ENCODE measurements around the gene LIG3.
"Not testable (repeated sequence)": the region's sequence is repeated elsewhere in the genome, so short reads cannot be mapped to it uniquely, and the experiment has no call there.

Gene LIG3

GRCh38 chr17:35000965-35001364 is 20.7 kb downstream of the LIG3 start:
- DNase-seq: not testable (repeated sequence)

GRCh38 chr17:35001549-35001948 is 21.2 kb downstream of the LIG3 start:
- no peak for DNase-seq

- DNase-seq: no peak
These were observed 22.7 kb downstream of the LIG3 start for GRCh38 chr17:35002876-35003551.

GRCh38 chr17:35003778-35004177 is 23.5 kb downstream of the LIG3 start:
- no peak for DNase-seq

GRCh38 chr17:35006345-35006744 is 26.0 kb downstream of the LIG3 start:
- DNase-seq: no peak

GRCh38 chr17:35006961-35007360 is 26.6 kb downstream of the LIG3 start:
- DNase-seq: no peak

DNA sequence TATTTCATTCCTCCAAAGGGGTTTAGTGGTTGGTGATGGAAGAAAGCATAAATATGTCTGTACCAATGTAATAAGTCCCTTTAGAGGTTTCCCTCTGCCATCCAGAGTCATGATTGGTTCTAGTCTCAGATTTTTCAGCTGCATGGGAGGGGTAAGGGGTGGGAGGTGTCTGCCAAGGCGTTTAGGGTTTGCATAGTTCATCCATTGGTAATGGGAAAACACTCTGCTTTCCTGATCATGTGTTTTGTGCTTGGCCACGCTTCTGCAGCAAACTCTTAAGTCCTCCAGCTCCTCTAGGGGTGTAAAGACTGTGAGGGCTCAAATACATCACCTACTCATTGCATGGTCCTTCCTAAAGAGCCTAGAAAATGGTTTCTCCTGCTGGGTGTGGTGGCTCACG is 29.8 kb downstream of the LIG3 start:
- DNase-seq: no peak

- DNase-seq: no peak
These were observed 31.4 kb downstream of the LIG3 start for GRCh38 chr17:35011671-35012216.

- DNase-seq: no peak
These were observed 36.1 kb downstream of the LIG3 start for GRCh38 chr17:35016369-35016768.

DNA sequence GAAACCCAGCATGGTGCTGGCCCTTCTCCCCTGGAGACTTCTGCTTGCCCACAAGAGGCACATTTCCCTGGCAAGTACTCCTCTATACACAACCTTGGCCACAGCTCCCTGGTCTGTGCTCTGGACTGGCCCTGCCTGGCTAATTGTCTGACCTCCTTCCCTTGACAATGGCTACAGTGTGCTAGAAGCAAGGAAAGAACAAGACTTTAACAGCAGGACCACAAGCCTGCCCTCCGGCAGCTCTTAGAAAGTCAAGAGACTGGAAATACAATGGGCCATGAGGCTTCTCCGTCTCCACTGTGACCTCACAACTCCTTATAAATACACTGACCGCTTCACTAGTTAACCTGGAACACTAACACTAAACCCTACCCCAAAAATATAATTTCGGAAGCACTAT is 36.7 kb downstream of the LIG3 start:
- no peak for DNase-seq

DNA sequence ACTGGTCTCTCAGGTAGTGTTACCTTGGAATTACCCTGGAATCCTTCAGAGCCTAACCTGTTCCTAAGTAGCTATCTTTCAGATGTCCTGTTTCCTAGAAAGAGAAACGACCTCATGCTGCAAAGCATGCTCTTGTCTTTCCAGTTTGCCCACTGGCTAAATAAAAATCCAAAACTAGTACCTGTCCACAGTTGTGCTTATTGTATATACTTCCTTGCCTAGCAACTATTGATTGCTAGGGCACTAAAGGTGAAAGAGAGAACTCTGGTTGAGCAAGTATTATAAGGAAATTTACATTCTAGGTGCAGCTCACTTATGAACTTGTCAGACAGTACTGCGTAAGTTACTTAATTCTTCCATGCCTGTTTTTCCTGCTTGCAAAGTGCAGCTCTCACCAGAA is 38.5 kb downstream of the LIG3 start:
- no peak for DNase-seq

DNA sequence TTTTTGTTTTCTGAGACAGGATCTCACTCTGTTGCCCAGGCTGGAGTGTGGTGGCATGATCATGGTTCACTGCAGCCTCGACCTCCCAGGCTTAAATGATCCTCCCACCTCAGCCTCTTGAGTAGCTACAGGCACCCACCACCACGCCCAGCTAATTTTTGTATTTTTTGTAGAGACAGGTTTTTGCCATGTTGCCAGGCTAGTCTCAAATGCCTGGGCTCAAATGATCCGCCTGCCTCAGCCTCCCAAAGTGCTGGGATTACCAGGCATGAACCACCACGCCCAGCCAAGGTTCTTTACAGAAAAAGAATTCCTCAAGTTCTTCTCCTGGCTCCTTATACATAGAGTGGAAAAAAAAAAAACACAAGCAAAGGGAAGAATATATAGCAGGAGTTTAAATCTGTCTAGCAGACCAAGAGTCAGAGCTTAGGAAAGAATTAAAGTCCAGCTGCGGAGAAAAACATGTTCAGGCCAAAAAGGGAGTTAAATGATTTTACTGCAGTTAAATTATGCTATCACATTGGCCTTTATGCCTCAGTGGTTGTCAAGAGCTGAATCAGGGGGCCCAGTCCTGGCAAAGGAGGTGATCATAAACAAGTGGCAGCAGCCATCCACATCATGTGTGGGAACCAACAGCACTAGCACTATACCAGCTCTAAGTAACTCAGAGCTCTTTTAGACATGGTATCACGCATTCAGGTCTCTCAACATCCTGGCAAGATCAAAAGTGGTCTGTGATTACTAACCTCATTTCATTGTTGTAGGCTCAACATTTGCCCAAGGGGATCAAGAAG is 39.3 kb downstream of the LIG3 start:
- DNase-seq: no peak

DNA sequence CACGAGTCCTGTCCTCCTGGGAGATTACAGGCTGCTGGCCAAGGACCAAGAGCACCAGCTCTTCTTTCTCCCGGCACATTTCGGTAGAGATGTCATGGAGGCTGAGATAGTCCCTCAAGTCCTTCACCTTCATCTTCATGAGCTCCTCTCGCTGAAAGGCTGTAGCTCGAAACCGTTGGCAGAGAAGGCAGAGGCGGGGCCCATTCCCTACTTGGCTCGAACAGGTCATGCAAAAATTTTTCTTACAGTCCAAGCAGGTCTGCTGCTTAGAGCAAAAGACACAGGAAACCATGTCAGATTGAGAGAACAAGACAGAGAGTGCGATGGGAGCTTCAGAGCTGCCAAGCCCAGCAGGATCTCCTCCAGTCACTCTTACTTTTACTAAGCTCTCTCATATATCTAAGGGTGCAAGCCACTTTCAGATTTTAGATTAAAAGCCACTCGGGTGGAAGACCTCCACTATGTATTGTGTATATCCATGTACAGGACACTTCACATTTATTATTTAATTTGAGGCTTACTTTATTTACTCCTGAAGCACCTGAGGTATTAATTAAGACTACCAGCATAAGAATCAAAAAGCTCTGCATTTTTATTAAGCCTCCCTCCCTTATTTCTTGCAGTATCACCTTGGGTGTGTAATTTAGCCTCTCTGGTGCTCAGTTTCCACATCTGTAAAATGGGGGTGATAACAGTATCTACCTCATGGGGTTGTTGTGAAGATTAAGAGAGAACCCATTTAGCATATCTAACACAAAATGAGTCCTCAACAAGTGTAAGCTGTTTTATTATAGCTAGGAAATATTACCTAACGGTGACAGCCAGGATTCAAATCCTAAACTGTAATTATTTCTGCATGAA is 41.4 kb downstream of the LIG3 start:
- DNase-seq: no peak

GRCh38 chr17:35022536-35023063 is 42.3 kb downstream of the LIG3 start:
- peak; percentile 76 to 89 for DNase-seq

GRCh38 chr17:35023538-35023937 is 43.2 kb downstream of the LIG3 start:
- DNase-seq: no peak

DNA sequence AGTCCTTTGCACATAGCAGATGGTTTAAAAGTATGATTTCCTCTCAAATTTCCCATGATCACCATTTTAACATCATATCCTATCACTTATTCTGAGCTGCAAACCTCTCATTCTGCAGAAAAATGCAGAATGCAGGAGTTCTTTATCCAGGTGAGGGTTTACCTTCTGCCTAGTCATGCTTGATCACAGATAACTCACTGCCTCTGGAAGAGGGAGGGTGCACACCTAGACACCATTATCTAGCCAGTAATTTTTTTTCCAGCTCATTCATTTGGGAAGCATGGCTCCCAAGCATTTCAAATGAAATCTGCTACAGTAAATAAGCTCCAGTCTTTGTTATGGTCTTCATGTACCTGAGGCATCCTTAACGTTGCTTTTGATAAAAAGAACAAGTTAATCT is 45.2 kb downstream of the LIG3 start:
- no peak for DNase-seq

DNA sequence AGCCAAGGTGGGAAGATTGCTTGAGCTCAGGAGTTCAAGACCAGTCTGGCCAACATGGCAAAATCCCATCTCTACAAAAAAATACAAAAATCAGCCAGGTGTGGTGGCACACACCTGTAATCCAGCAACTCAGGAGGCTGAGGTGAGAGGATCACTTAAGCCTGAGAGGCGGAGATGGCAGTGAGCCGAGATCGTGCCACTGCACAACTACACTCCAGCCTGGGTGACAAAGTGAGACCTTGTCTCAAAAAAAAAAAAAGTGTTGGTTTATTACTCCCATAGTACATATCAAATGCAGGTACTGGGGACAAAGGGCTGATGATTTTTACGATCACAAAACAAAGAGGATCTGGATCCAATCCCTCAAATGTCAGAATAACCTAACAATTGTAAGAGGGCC is 47.8 kb downstream of the LIG3 start:
- not testable (repeated sequence) for DNase-seq

DNA sequence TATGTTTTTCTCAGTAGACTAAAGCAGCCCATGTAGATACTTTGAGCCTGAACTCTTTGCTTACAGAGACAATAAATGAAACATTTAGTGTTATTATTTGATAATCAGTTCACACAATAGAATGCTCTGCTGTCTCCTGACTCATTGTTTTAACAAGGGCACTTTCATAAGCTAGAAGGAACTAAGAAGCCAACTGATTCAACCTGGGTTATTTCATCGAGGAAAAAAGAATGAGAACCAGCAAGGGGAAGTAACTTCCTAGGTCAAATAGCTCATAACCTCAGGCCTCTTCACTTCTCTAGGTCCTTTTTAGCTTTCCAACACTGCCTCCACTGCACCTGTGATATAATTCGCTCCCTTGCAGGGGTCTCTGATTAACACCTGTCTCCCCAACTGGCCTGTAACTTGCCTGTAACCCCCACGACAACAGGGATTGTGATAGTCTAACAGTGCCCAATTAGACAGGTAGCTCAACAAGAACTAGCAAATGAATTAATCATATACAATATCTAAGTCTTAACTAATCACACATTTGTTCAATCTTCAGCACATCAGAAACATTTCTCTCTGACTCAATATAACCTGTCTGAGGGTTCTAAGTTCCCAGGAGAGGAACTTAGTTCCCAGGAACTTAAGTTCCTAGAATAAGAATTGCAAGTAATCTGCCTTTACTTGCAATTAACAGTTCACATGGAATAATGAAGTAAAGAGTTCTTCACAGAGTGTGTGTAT is 48.4 kb downstream of the LIG3 start:
- peak; percentile 36 to 41 for DNase-seq

DNA sequence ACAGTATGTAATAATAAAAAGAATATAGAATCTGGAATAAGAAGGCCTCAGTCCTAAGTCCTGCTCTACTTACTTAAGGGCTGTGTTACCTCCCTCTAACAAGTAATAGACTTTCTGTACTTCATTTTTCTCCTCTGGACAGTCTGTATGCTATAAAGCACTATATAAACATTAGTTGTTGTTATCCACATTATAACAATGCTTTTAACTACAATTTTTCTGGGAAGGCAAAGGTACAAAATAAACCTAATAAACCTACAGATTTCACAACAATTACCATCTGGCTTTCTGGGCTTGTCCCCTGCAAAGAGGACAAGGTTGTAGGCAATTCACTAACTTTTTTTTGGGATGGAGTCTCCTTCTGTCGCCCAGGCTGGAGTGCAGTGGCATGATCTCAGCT is 50.5 kb downstream of the LIG3 start:
- DNase-seq: no peak

- no peak for DNase-seq
These were observed 58.1 kb downstream of the LIG3 start for GRCh38 chr17:35038453-35038852.

DNA sequence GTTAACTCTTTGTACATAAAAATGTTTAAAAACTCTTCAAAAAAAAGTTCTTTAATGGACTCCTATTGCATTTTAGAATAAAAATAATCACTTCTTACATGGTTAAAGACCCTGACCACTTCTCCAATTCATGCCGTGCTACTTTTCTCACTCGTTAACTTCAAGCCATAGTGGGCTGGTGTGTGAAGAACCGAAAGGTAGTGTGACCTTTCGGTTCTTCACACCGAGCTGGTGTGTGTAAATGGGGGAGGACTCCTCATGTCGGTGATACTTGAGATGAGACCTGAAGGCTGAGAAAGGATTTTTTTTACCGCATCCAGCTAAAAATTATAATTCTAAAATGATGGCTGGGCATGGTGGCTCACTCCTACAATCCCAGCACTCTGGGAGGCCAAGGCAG is 61.1 kb downstream of the LIG3 start:
- no peak for DNase-seq

DNA sequence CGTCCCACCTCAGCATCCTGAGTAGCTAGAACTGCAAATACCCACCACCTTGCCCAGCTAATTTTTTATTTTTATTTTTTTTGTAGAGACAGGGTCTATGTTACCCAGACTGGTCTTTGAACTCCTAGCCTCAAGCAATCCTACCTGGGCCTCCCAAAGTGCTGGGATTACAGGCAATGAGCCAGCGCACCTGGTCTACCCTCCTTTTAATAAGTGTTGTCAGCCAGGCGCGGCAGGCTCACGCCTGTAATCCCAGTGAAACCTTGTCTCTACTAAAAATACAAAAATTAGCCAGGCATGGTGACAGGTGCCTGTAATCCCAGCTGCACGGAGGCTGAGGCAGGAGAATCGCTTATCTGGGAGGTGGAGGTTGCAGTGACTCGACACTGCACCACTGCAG is 63.9 kb downstream of the LIG3 start:
- no peak for DNase-seq
